SK-N-DZ (cell line): Measurements from ENCODE around the gene FGF11.
"Not testable (repeated sequence)": the region's sequence is repeated elsewhere in the genome, so short reads cannot be mapped to it uniquely, and the experiment has no call there.

Experiments
- DNase-seq: peaks from one replicate; pipeline ENCODE4 v3.0.0-alpha.2; 2015; ENCODE audit warnings: low spot score

FGF11 gene

GRCh38 chr17:7478276-7479212 lies 39.2 kb downstream of the FGF11 start:
- peak; percentile 39 for DNase-seq

- peak; percentile 65 for DNase-seq
Measured at GRCh38 chr17:7479213-7480088, 40.1 kb downstream of the FGF11 start, which contains the start of gene ZBTB4. Gene ZBTB4, minus strand, starts transcription at chr17:7479631. Its CDS starts 12,830 bp downstream, at chr17:7466801.

- DNase-seq: no peak
Measured at GRCh38 chr17:7480089-7480384, 40.7 kb downstream of the FGF11 start.

GRCh38 chr17:7481275-7481674 lies 42.0 kb downstream of the FGF11 start, which contains the start of gene SLC35G6:
Gene SLC35G6, plus strand, starts transcription at chr17:7481446. Its CDS starts 71 bp downstream, at chr17:7481517.
- DNase-seq: not testable (repeated sequence)

- DNase-seq: not testable (repeated sequence)
Measured at GRCh38 chr17:7481842-7482741, 42.8 kb downstream of the FGF11 start.

- not testable (repeated sequence) for DNase-seq
Measured at GRCh38 chr17:7482742-7483088, 43.4 kb downstream of the FGF11 start.

GRCh38 chr17:7483255-7484066 lies 44.1 kb downstream of the FGF11 start:
- peak; percentile 96 for DNase-seq

GRCh38 chr17:7484067-7484918 lies 45.0 kb downstream of the FGF11 start, which contains the start of gene POLR2A:
Gene POLR2A, plus strand, starts transcription at chr17:7484366.
- DNase-seq: peak; percentile 97

GRCh38 chr17:7484919-7485377 lies 45.6 kb downstream of the FGF11 start:
- DNase-seq: no peak

GRCh38 chr17:7486181-7486580 lies 46.9 kb downstream of the FGF11 start:
- DNase-seq: no peak

GRCh38 chr17:7490144-7490543 lies 50.8 kb downstream of the FGF11 start:
- no peak for DNase-seq

- DNase-seq: no peak
Measured at GRCh38 chr17:7491583-7491982, 52.3 kb downstream of the FGF11 start.

- no peak for DNase-seq
Measured at GRCh38 chr17:7493941-7494340, 54.6 kb downstream of the FGF11 start.
